Spinal cord (tissue), 10 donors: ENCODE measurements around the gene FCAMR. TPM values are rescaled to one million over a fixed set of nuclear protein-coding genes. Genes with fewer than 3 reads are reported as not detected.

Experiments
- DNase-seq, 6 donors: peaks; one replicate each; pipeline versions ENCODE4 v3.0.0 to v3.0.0-alpha.2; 2013 to 2015; ENCODE audit warnings: low spot score in 6 of 6, low read depth in 4 of 6
- H3K27ac ChIP-seq: one replicate; pipeline ENCODE4 v1.5.1; 2013; ENCODE audit warnings: low read depth, low read length, control low read depth
- H3K27me3 ChIP-seq: one replicate; pipeline ENCODE4 v1.6.1; 2013; ENCODE audit warnings: low read length; ENCODE audit not compliant: control insufficient read depth, insufficient read depth
- H3K36me3 ChIP-seq: one replicate; pipeline ENCODE4 v1.6.1; 2013; ENCODE audit warnings: low read length; ENCODE audit not compliant: control insufficient read depth, insufficient read depth
- H3K4me1 ChIP-seq: one replicate; pipeline ENCODE4 v1.6.1; 2013; ENCODE audit warnings: low read length; ENCODE audit not compliant: control insufficient read depth, insufficient read depth
- H3K4me3 ChIP-seq: one replicate; pipeline ENCODE4 v1.5.1; 2013; ENCODE audit warnings: low read depth, low read length, control low read depth
- H3K9me3 ChIP-seq: one replicate; pipeline ENCODE4 v1.6.1; 2013; ENCODE audit warnings: low read length; ENCODE audit not compliant: control insufficient read depth, insufficient read depth
- WGBS: methylation state at CpG from one replicate; pipeline ENCODE4 v1.1.5; 2013; ENCODE audit warnings: missing lambda C conversion rate; ENCODE audit not compliant: insufficient coverage; 5-methylcytosine and 5-hydroxymethylcytosine counted together
- polyA plus RNA-seq, 2 donors: library from polyadenylated mRNA; unstranded; fragments of 120-200 nt; gene quantifications; one replicate each; pipeline ENCODE4 v1.2.1, GENCODE V29; 2013; ENCODE audit not compliant: insufficient read length in 2 of 2
- total RNA-seq, 2 donors: library from RNA; depleted of rRNA in 1 of 2; stranded (reverse); fragments of 120-200 nt in 1 of 2; fragments of >200 nt in 1 of 2; gene quantifications; one replicate each; pipeline versions ENCODE4 v1.2.3 to v1.2.4, GENCODE V29; 2013 to 2014
- donor health status: healthy.

FCAMR gene
- total and polyA plus RNA-seq, 4 donors, result 0.12 to 0.20 TPM; not detected in 2

- H3K27ac ChIP-seq, result no peak overlapping the region
- H3K27me3 ChIP-seq, result no peaks in the 10 kb centered on the region
- no peaks in the 10 kb centered on the region for H3K9me3 ChIP-seq
- no peaks in the 10 kb centered on the region for H3K36me3 ChIP-seq
- DNase-seq, result no peak
- H3K4me1 ChIP-seq, result no peaks in the 10 kb centered on the region
- H3K4me3 ChIP-seq, result no peak overlapping the region
- no CpG with 5 or more reads among the region's 3 CpGs for WGBS
Observed at GRCh38 chr1:206961668-206962067, 8.6 kb downstream of the FCAMR start.

GRCh38 chr1:206960676-206961386 lies 9.4 kb downstream of the FCAMR start:
- no peaks in the 10 kb centered on the region for H3K36me3 ChIP-seq
- no peak overlapping the region for H3K4me3 ChIP-seq
- 90% methylated on average over 6 of the region's 6 CpGs for WGBS
- no peak overlapping the region for H3K27ac ChIP-seq
- H3K9me3 ChIP-seq, result no peaks in the 10 kb centered on the region
- no peaks in the 10 kb centered on the region for H3K27me3 ChIP-seq
- no peak for DNase-seq
- H3K4me1 ChIP-seq, result peaks cover under 1% of the 10 kb centered on the region

- WGBS, result 87% methylated on average over 2 of the region's 2 CpGs
- DNase-seq, result no peak
- Histone ChIP-seq H3K36me3 (no peaks in the 10 kb centered on the region), H3K9me3 (no peaks in the 10 kb centered on the region), H3K4me3 (no peak overlapping the region), H3K27me3 (no peaks in the 10 kb centered on the region), H3K27ac (no peak overlapping the region), H3K4me1 (peaks cover 8% of the 10 kb centered on the region)
Observed at GRCh38 chr1:206958144-206958543, 12.1 kb downstream of the FCAMR start.

GRCh38 chr1:206957639-206958038 lies 12.6 kb downstream of the FCAMR start:
- H3K4me3 ChIP-seq, result no peak overlapping the region
- no peaks in the 10 kb centered on the region for H3K9me3 ChIP-seq
- no peak overlapping the region for H3K27ac ChIP-seq
- WGBS, result 49% methylated on average over 2 of the region's 5 CpGs
- H3K27me3 ChIP-seq, result no peaks in the 10 kb centered on the region
- peaks cover 8% of the 10 kb centered on the region for H3K4me1 ChIP-seq
- H3K36me3 ChIP-seq, result no peaks in the 10 kb centered on the region
- no peak for DNase-seq

- peak in 5 of 6 donors; percentile 9 to 65 (median 13) for DNase-seq
Observed at GRCh38 chr1:206955476-206956451, 14.5 kb downstream of the FCAMR start.

GRCh38 chr1:206954459-206955342 lies 15.6 kb downstream of the FCAMR start:
- DNase-seq, result no peak
- H3K36me3 ChIP-seq, result no peaks in the 10 kb centered on the region
- peaks cover 8% of the 10 kb centered on the region for H3K4me1 ChIP-seq
- 72% methylated on average over 6 of the region's 10 CpGs for WGBS
- no peaks in the 10 kb centered on the region for H3K9me3 ChIP-seq
- no peak overlapping the region for H3K27ac ChIP-seq
- no peak overlapping the region for H3K4me3 ChIP-seq
- H3K27me3 ChIP-seq, result no peaks in the 10 kb centered on the region

More at GRCh38 chr1:206955476-206956451, 14.5 kb downstream of the FCAMR start:
- no peak overlapping the region for H3K27ac ChIP-seq
- H3K27me3 ChIP-seq, result no peaks in the 10 kb centered on the region
- H3K9me3 ChIP-seq, result no peaks in the 10 kb centered on the region
- H3K4me1 ChIP-seq, result peaks cover 8% of the 10 kb centered on the region
- no peaks in the 10 kb centered on the region for H3K36me3 ChIP-seq
- whole genome bisulfite sequencing, result 30% methylated on average over 8 of the region's 11 CpGs
- H3K4me3 ChIP-seq, result no peak overlapping the region

- H3K27ac ChIP-seq, result no peak overlapping the region
- H3K4me1 ChIP-seq, result peaks cover 8% of the 10 kb centered on the region
- no peak overlapping the region for H3K4me3 ChIP-seq
- no peak for DNase-seq
- WGBS, result 94% methylated on average over 2 of the region's 2 CpGs
- H3K9me3 ChIP-seq, result no peaks in the 10 kb centered on the region
- no peaks in the 10 kb centered on the region for H3K27me3 ChIP-seq
- no peaks in the 10 kb centered on the region for H3K36me3 ChIP-seq
Observed at GRCh38 chr1:206953626-206954025, 16.6 kb downstream of the FCAMR start.

- no peaks in the 10 kb centered on the region for H3K27me3 ChIP-seq
- H3K9me3 ChIP-seq, result no peaks in the 10 kb centered on the region
- no peak overlapping the region for H3K4me3 ChIP-seq
- H3K27ac ChIP-seq, result no peak overlapping the region
- H3K36me3 ChIP-seq, result no peaks in the 10 kb centered on the region
- WGBS, result 80% methylated on average over 1 of the region's 3 CpGs
- peaks cover 8% of the 10 kb centered on the region for H3K4me1 ChIP-seq
- no peak for DNase-seq
Observed at GRCh38 chr1:206953126-206953525, 17.1 kb downstream of the FCAMR start.

GRCh38 chr1:206952171-206952570 lies 18.1 kb downstream of the FCAMR start:
- peaks cover 8% of the 10 kb centered on the region for H3K4me1 ChIP-seq
- no peak overlapping the region for H3K4me3 ChIP-seq
- no peaks in the 10 kb centered on the region for H3K27me3 ChIP-seq
- DNase-seq, result no peak
- no peaks in the 10 kb centered on the region for H3K9me3 ChIP-seq
- no peak overlapping the region for H3K27ac ChIP-seq
- H3K36me3 ChIP-seq, result no peaks in the 10 kb centered on the region
- no CpG with 5 or more reads among the region's 4 CpGs for WGBS
